ENCODE results near the gene TYW1B. TPM values are rescaled to one million over a fixed set of nuclear protein-coding genes. Genes with fewer than 3 reads are reported as not detected.
"Not testable (repeated sequence)": the region's sequence is repeated elsewhere in the genome, so short reads cannot be mapped to it uniquely, and the experiment has no call there.

TYW1B gene
- total RNA-seq, 5 donors from 2014 or later (not counting 1 experiment from before 2014, with no cell fraction given) = 3.7 to 7.3 (median 5.7) TPM

- POLR2A ChIA-PET = no interaction called here
- H3K4me3 Mint-ChIP-seq = no peak overlapping the region
These were observed 76.0 kb downstream of the TYW1B start for GRCh38 chr7:72751978-72752377.

GRCh38 chr7:72751378-72751777 is 76.6 kb downstream of the TYW1B start:
- DNase-seq = no peak
- H3K4me3 ChIP-seq (ENCODE audit: control insufficient read depth in 1 of 2, extremely low read depth in 1 of 2, low read length in 1 of 2) = no peak overlapping the region
- H3K4me1 Mint-ChIP-seq = no peaks in the 10 kb centered on the region
- H3K27ac ChIP-seq (ENCODE audit: low read length) = no peak overlapping the region
- no peaks in the 10 kb centered on the region for H3K27me3 Mint-ChIP-seq
- ChIA-PET POLR2A (no interaction called here), CTCF (no interaction called here)
- no peaks in the 10 kb centered on the region for H3K9me3 Mint-ChIP-seq
- no peaks in the 10 kb centered on the region for H3K27me3 ChIP-seq (replicated peaks in 1 of 2; ENCODE audit: control insufficient read depth in 2 of 2, extremely low read depth in 1 of 2, insufficient read depth in 2 of 2, low read length in 1 of 2)
- 86% methylated on average over 1 of the region's 2 CpGs for WGBS (ENCODE audit: insufficient coverage)
- H3K27ac Mint-ChIP-seq = no peak overlapping the region
- ATAC-seq (replicated peaks in 1 of 4) = no peak
- no peak overlapping the region for H3K4me3 Mint-ChIP-seq
- no peaks in the 10 kb centered on the region for H3K9me3 ChIP-seq
- peaks cover 0 to 3% of the 10 kb centered on the region in 2 donors for H3K36me3 ChIP-seq (ENCODE audit: control insufficient read depth in 2 of 2, extremely low read depth in 1 of 2, insufficient read depth in 1 of 2, low read length in 1 of 2)
- peaks cover 40% of the 10 kb centered on the region for H3K36me3 Mint-ChIP-seq
- no peaks in the 10 kb centered on the region for H3K4me1 ChIP-seq (ENCODE audit: control insufficient read depth in 1 of 2, extremely low read depth in 1 of 2, insufficient read depth in 2 of 2, low read length in 2 of 2)

More at GRCh38 chr7:72751978-72752377, 76.0 kb downstream of the TYW1B start:
- Mint-ChIP-seq H3K27me3 (no peaks in the 10 kb centered on the region), H3K27ac (no peak overlapping the region), H3K4me1 (no peaks in the 10 kb centered on the region), H3K9me3 (peaks cover 0 to 4% (median 0%) of the 10 kb centered on the region in 3 donors), H3K36me3 (peaks cover 44% of the 10 kb centered on the region)
- Histone ChIP-seq H3K4me3 (ENCODE audit: control insufficient read depth in 1 of 2, extremely low read depth in 1 of 2, low read length in 1 of 2) (no peak overlapping the region), H3K36me3 (ENCODE audit: control insufficient read depth in 2 of 2, extremely low read depth in 1 of 2, insufficient read depth in 1 of 2, low read length in 1 of 2) (peaks cover 0 to 3% of the 10 kb centered on the region in 2 donors), H3K27ac (ENCODE audit: low read length) (no peak overlapping the region), H3K27me3 (replicated peaks in 1 of 2; ENCODE audit: control insufficient read depth in 2 of 2, extremely low read depth in 1 of 2, insufficient read depth in 2 of 2, low read length in 1 of 2) (no peaks in the 10 kb centered on the region), H3K9me3 (no peaks in the 10 kb centered on the region), H3K4me1 (ENCODE audit: control insufficient read depth in 1 of 2, extremely low read depth in 1 of 2, insufficient read depth in 2 of 2, low read length in 2 of 2) (no peaks in the 10 kb centered on the region)
- DNase-seq (no peak), ATAC-seq (replicated peaks in 1 of 4) (no peak)
- no CpG with 5 or more reads among the region's 2 CpGs for WGBS (ENCODE audit: insufficient coverage)
- CTCF ChIA-PET = no interaction called here

GRCh38 chr7:72748649-72749048 is 79.4 kb downstream of the TYW1B start:
- not testable (repeated sequence) for H3K27ac Mint-ChIP-seq

GRCh38 chr7:72744244-72744926 is 83.6 kb downstream of the TYW1B start:
- H3K27ac ChIP-seq (ENCODE audit: low read length); H3K4me3 Mint-ChIP-seq; H3K4me1 ChIP-seq (ENCODE audit: control insufficient read depth in 1 of 2, extremely low read depth in 1 of 2, insufficient read depth in 2 of 2, low read length in 2 of 2); ATAC-seq (replicated peaks in 1 of 4); POLR2A ChIA-PET; DNase-seq; H3K27ac Mint-ChIP-seq; H3K4me1 Mint-ChIP-seq; H3K27me3 Mint-ChIP-seq; H3K4me3 ChIP-seq (ENCODE audit: control insufficient read depth in 1 of 2, extremely low read depth in 1 of 2, low read length in 1 of 2); CTCF ChIA-PET; H3K9me3 ChIP-seq; H3K27me3 ChIP-seq (replicated peaks in 1 of 2; ENCODE audit: control insufficient read depth in 2 of 2, extremely low read depth in 1 of 2, insufficient read depth in 2 of 2, low read length in 1 of 2): not testable (repeated sequence)
- 93% methylated on average over 5 of the region's 10 CpGs for WGBS (ENCODE audit: insufficient coverage)
- Mint-ChIP-seq H3K36me3 (peaks cover 56% of the 10 kb centered on the region), H3K9me3 (peaks cover 4 to 17% (median 17%) of the 10 kb centered on the region in 3 donors)
- peaks cover 0 to 11% of the 10 kb centered on the region in 2 donors for H3K36me3 ChIP-seq (ENCODE audit: control insufficient read depth in 2 of 2, extremely low read depth in 1 of 2, insufficient read depth in 1 of 2, low read length in 1 of 2)

More at GRCh38 chr7:72748649-72749048, 79.4 kb downstream of the TYW1B start:
- CTCF ChIA-PET; H3K4me1 Mint-ChIP-seq; H3K27ac ChIP-seq (ENCODE audit: low read length); H3K9me3 Mint-ChIP-seq; H3K4me1 ChIP-seq (ENCODE audit: control insufficient read depth in 1 of 2, extremely low read depth in 1 of 2, insufficient read depth in 2 of 2, low read length in 2 of 2); H3K27me3 Mint-ChIP-seq; DNase-seq; H3K36me3 ChIP-seq (ENCODE audit: control insufficient read depth in 2 of 2, extremely low read depth in 1 of 2, insufficient read depth in 1 of 2, low read length in 1 of 2); H3K4me3 ChIP-seq (ENCODE audit: control insufficient read depth in 1 of 2, extremely low read depth in 1 of 2, low read length in 1 of 2); H3K9me3 ChIP-seq; H3K27me3 ChIP-seq (replicated peaks in 1 of 2; ENCODE audit: control insufficient read depth in 2 of 2, extremely low read depth in 1 of 2, insufficient read depth in 2 of 2, low read length in 1 of 2); ATAC-seq (replicated peaks in 1 of 4); H3K4me3 Mint-ChIP-seq; POLR2A ChIA-PET: not testable (repeated sequence)
- peaks cover 51% of the 10 kb centered on the region for H3K36me3 Mint-ChIP-seq

- H3K4me3 ChIP-seq (ENCODE audit: control insufficient read depth in 1 of 2, extremely low read depth in 1 of 2, low read length in 1 of 2); H3K27me3 Mint-ChIP-seq; H3K9me3 ChIP-seq; H3K4me1 ChIP-seq (ENCODE audit: control insufficient read depth in 1 of 2, extremely low read depth in 1 of 2, insufficient read depth in 2 of 2, low read length in 2 of 2); DNase-seq; H3K4me3 Mint-ChIP-seq; H3K27ac Mint-ChIP-seq; H3K4me1 Mint-ChIP-seq; H3K27me3 ChIP-seq (replicated peaks in 1 of 2; ENCODE audit: control insufficient read depth in 2 of 2, extremely low read depth in 1 of 2, insufficient read depth in 2 of 2, low read length in 1 of 2); POLR2A ChIA-PET; ATAC-seq (replicated peaks in 1 of 4); H3K27ac ChIP-seq (ENCODE audit: low read length); CTCF ChIA-PET: not testable (repeated sequence)
- WGBS (ENCODE audit: insufficient coverage) = no CpG with 5 or more reads among the region's 2 CpGs
- peaks cover 4 to 17% (median 17%) of the 10 kb centered on the region in 3 donors for H3K9me3 Mint-ChIP-seq
- peaks cover 0 to 11% of the 10 kb centered on the region in 2 donors for H3K36me3 ChIP-seq (ENCODE audit: control insufficient read depth in 2 of 2, extremely low read depth in 1 of 2, insufficient read depth in 1 of 2, low read length in 1 of 2)
- peaks cover 56% of the 10 kb centered on the region for H3K36me3 Mint-ChIP-seq
These were observed 84.2 kb downstream of the TYW1B start for GRCh38 chr7:72743801-72744200.

GRCh38 chr7:72739716-72740115 is 88.3 kb downstream of the TYW1B start:
- ATAC-seq (replicated peaks in 1 of 4); H3K4me1 ChIP-seq (ENCODE audit: control insufficient read depth in 1 of 2, extremely low read depth in 1 of 2, insufficient read depth in 2 of 2, low read length in 2 of 2); H3K27ac ChIP-seq (ENCODE audit: low read length); CTCF ChIA-PET; H3K4me3 Mint-ChIP-seq; POLR2A ChIA-PET; H3K27me3 ChIP-seq (replicated peaks in 1 of 2; ENCODE audit: control insufficient read depth in 2 of 2, extremely low read depth in 1 of 2, insufficient read depth in 2 of 2, low read length in 1 of 2); H3K9me3 ChIP-seq; H3K4me3 ChIP-seq (ENCODE audit: control insufficient read depth in 1 of 2, extremely low read depth in 1 of 2, low read length in 1 of 2); H3K4me1 Mint-ChIP-seq; DNase-seq; H3K27ac Mint-ChIP-seq; H3K27me3 Mint-ChIP-seq: not testable (repeated sequence)
- Mint-ChIP-seq H3K36me3 (peaks cover 66% of the 10 kb centered on the region), H3K9me3 (peaks cover 4 to 34% (median 31%) of the 10 kb centered on the region in 3 donors)
- peaks cover 0 to 11% of the 10 kb centered on the region in 2 donors for H3K36me3 ChIP-seq (ENCODE audit: control insufficient read depth in 2 of 2, extremely low read depth in 1 of 2, insufficient read depth in 1 of 2, low read length in 1 of 2)
- WGBS (ENCODE audit: insufficient coverage) = no CpG with 5 or more reads among the region's 11 CpGs

- not testable (repeated sequence) for H3K4me1 ChIP-seq (ENCODE audit: control insufficient read depth in 1 of 2, extremely low read depth in 1 of 2, insufficient read depth in 2 of 2, low read length in 2 of 2)
- peaks cover 0 to 13% (median 0%) of the 10 kb centered on the region in 3 donors for H3K4me1 Mint-ChIP-seq
These were observed 92.1 kb downstream of the TYW1B start for GRCh38 chr7:72735855-72736254.

More at GRCh38 chr7:72735855-72736254, 92.1 kb downstream of the TYW1B start:
- ATAC-seq (replicated peaks in 1 of 4); H3K36me3 ChIP-seq (ENCODE audit: control insufficient read depth in 2 of 2, extremely low read depth in 1 of 2, insufficient read depth in 1 of 2, low read length in 1 of 2); H3K27ac Mint-ChIP-seq; H3K27me3 Mint-ChIP-seq; CTCF ChIA-PET; H3K27ac ChIP-seq (ENCODE audit: low read length); H3K4me3 Mint-ChIP-seq; POLR2A ChIA-PET; H3K4me3 ChIP-seq (ENCODE audit: control insufficient read depth in 1 of 2, extremely low read depth in 1 of 2, low read length in 1 of 2); H3K9me3 ChIP-seq; DNase-seq; H3K27me3 ChIP-seq (replicated peaks in 1 of 2; ENCODE audit: control insufficient read depth in 2 of 2, extremely low read depth in 1 of 2, insufficient read depth in 2 of 2, low read length in 1 of 2): not testable (repeated sequence)
- Mint-ChIP-seq H3K9me3 (peaks cover 13 to 42% (median 34%) of the 10 kb centered on the region in 3 donors), H3K36me3 (peaks cover 62% of the 10 kb centered on the region)
- WGBS (ENCODE audit: insufficient coverage) = 89% methylated on average over 3 of the region's 4 CpGs

Measured in T-cell (primary cell).